HG03196 (cell line): ENCODE measurements around the gene FALEC.
A peak's percentile ranks its signal among the peaks of the same experiment; 100 is the strongest.

Experiments
- ATAC-seq: cut with Tn5 transposase; IDR thresholded peaks from one replicate; pipeline ENCODE4 v1.9.1; 2021; ENCODE audit not compliant: unreplicated experiment

Gene FALEC

DNA sequence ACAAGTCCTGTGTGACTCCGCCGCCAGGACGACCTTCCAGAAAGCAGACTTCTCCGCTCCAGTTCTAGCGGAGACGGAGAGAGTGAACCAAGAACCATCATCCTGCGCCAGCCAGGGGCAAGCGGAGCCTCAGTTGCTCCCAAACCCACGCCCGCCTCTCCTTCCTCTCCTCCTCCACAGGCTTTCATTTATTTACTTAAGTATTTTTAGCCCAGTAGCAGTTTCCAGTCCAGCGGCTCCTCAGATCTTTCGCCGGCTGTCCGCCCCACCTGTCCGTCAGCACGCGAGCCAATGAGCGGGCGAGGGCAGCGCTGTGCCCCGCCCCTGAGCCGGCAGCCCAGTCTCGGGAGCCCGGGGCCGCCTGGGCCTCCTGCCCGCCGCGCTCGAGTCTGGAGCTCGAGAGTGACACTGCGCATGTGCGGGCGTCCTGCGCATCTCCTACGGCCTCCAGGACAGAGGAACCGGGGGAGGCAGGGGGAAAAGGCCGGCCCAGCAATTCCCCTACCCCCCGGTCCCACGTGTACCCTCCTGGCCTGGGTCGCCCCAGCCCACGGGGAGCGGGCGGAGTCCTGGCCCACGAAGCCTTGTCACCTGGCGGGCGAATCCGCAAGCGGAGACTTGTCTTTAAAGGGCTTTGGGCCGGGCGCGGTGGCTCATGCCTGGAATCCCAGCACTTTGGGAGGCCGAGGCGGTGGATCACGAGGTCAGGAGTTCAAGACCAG lies at the start of gene FALEC:
Gene FALEC, plus strand, starts transcription at position 425 of the 722 bp plus-strand sequence.
- ATAC-seq = peak; percentile 92

DNA sequence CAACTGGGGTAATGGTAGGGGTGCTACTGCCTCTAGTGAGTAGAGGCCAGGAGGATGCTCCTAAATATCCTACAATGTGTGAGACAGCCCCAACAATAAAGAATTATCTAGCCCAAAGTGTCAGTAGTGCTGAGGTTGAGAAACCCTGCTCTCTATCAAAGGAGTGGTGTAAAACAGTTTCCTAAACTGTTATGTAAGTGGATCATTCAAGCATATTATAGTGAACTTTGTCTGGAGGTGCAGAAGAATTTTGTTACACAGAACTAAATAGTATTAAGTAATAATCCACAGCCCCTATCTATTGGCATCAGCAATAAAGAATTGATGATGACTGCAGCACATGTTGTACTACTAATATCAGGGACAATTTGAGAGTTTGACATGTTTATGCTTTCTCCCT lies 48.6 kb upstream of the FALEC start:
- no peak for ATAC-seq

- no peak for ATAC-seq
Observed at GRCh38 chr1:150469291-150469690, 46.3 kb upstream of the FALEC start.

DNA sequence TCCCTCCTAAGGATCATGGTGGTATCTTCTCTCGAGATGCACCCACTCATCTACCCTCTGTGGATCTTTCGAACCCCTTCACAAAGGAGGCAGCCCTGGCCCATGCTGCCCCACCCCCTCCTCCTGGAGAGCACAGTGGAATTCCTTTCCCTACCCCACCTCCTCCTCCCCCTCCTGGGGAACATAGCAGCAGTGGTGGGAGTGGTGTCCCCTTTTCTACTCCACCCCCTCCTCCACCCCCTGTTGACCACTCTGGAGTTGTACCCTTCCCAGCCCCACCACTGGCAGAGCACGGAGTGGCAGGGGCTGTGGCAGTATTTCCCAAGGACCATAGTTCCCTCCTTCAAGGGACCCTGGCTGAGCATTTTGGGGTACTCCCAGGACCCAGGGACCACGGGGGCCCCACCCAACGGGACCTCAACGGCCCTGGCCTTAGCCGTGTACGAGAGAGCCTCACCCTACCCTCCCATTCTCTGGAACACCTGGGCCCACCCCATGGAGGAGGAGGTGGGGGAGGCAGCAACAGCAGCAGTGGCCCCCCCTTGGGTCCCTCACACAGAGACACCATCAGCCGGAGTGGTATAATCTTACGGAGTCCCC lies 42.9 kb upstream of the FALEC start:
- ATAC-seq = no peak

DNA sequence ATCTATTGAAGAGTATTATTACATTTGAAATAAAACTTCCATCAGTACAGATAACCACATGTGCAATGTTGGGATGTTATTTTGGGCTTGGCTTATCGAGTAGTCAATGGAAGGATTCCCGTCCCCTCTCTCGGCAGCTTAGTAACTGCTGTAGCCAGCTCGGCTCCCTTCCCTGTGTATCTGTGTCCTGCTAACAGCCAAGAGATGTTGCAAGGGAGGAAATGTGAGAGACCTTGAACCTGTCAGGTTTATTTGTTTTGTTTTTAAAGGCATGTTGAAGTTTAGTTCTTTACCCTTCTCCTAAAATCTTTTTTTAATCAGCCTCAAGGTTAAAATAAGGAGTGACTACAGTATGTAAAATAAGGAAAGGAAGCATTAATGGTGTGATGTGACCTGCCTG lies 41.9 kb upstream of the FALEC start:
- ATAC-seq = no peak

- ATAC-seq = no peak
Observed at GRCh38 chr1:150474869-150475268, 40.7 kb upstream of the FALEC start.

- ATAC-seq = no peak
Observed at GRCh38 chr1:150476754-150477153, 38.8 kb upstream of the FALEC start.

GRCh38 chr1:150477320-150477719 lies 38.2 kb upstream of the FALEC start:
- no peak for ATAC-seq

DNA sequence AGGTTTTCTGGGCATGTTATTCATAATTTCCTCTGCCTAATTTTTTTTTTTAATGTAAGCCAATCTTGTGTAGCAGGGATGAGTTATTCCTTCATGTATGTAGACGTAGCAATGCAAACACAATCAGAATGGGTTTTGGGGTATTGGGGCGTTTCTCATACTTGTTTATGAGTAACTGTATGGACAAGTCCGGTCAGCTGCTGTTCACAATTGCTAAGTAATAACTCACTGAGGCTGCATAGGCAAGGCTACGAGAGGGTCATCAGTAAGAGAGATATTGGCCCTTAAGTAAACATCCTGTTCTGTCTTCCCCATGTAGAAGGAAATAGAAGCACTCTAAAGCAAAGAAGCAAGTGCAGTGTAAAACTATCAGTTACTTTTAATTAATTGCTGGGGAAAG lies 37.8 kb upstream of the FALEC start:
- no peak for ATAC-seq

- no peak for ATAC-seq
Observed at GRCh38 chr1:150479370-150479769, 36.2 kb upstream of the FALEC start.

- ATAC-seq = no peak
Observed at GRCh38 chr1:150479927-150480352, 35.6 kb upstream of the FALEC start.

GRCh38 chr1:150484431-150484830 lies 31.1 kb upstream of the FALEC start:
- ATAC-seq = no peak

DNA sequence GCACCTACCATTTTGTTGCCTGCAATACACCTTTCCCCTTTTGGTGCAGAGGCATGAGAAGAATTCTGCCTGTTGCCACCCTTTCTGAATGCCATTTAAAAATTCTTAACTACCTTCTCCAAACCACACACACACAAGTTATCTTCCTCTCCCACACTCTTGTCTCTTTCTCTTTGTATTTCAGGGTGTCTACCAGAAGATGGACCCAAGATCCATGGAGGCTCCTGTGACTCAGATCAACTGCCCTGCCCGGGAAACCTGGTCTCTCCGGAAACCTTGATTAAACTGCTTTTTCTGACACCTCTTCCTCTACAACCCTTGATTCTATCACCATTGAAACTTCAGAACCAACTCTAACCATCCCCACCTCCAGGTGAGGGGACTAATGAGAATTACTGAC lies 30.7 kb upstream of the FALEC start:
- no peak for ATAC-seq

- peak; percentile 99 for ATAC-seq
Observed at GRCh38 chr1:150486966-150487762, 28.4 kb upstream of the FALEC start, which contains the start of gene TARS2. Gene TARS2 (plus strand): TSS chr1:150487419. CDS start chr1:150487451, 32 bp downstream.

- no peak for ATAC-seq
Observed at GRCh38 chr1:150487763-150488115, 27.8 kb upstream of the FALEC start.

- no peak for ATAC-seq
Observed at GRCh38 chr1:150493175-150493574, 22.4 kb upstream of the FALEC start.

- ATAC-seq = no peak
Observed at GRCh38 chr1:150498342-150498741, 17.2 kb upstream of the FALEC start.

DNA sequence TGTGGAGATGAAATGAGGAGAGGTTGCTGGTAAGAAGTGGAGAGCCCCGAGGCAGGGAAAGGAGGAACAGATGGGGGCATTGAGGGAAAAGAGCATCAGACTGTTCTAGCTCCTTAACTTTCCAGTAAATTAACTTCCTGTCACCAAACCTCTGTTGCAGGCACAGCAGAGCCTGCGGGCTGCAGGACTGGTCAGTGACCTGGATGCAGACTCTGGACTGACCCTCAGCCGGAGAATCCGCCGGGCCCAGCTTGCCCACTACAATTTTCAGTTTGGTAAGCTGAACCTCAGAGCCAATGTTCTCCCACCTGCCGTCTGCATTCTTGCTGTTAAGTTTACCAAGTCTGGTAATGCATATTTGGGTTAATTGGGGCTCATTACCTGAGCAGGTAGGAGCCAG lies 10.1 kb upstream of the FALEC start:
- no peak for ATAC-seq

DNA sequence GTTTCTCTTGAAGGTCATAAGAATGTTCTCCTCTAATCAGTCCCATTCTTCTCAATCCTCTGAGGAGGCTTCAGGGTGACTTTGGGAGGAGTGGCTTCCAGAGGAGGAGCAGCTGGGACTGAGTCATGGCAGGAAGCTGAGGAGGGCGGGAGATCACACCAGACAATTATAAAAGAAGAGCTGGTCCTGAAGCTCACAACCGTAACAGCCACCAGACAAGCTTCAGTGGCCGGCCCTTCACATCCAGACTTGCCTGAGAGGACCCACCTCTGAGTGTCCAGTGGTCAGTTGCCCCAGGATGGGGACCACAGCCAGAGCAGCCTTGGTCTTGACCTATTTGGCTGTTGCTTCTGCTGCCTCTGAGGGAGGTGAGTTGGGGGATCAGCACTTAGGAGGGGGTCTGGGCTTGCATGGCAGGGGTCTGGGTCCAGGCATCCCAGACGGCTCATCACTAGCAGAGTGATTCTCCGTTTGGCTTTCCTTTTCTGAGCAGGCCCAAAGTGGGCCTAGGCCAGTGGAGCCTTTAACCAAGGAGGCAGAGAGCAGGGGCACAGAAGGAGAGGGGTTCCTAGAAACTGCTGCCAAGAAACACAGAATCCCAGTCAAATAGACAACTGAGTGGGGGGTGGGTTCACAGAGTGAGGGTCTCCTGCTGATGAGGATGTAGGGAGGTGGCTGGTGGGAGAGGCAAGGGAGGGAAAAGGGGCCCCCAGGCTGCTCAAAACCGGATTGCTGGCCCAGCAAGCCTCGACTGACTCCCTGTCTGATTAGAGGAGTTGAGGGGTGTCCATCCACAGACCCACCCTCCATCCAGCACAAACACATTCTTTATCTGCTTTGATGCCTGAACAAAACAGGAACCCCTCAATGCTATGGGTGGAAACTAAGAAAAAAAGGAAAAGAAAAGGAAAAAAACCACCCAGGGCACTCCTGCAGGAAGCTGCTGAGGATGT lies 7.4 kb upstream of the FALEC start, which contains the start of gene ECM1:
Gene ECM1, plus strand, starts transcription at position 198 of the 953 bp plus-strand sequence. Its CDS starts 101 bp downstream, at position 299.
- ATAC-seq = no peak

- ATAC-seq = no peak
Observed at GRCh38 chr1:150508982-150509381, 6.6 kb upstream of the FALEC start.

- no peak for ATAC-seq
Observed at GRCh38 chr1:150511551-150511950, 4.0 kb upstream of the FALEC start.
